Measurements from ENCODE around the gene DUSP22.

GRCh38 chr6:286681-287488 is 5.4 kb upstream of the DUSP22 start:
- TF ChIP-seq CTCF (conservative IDR thresholded peaks at IDR 0.05 in 1 of 2, IDR thresholded peaks at IDR 0.05 in 1 of 2; ENCODE audit: low read depth in 1 of 2, low read length in 2 of 2) (no peak), EZH2 (IDR thresholded peaks at IDR 0.05; ENCODE audit: low read length, missing control alignments) (no peak)
